Measurements from ENCODE around the gene KLC1. TPM values are rescaled to one million over a fixed set of nuclear protein-coding genes. Genes with fewer than 3 reads are reported as not detected.

The KLC1 gene
- total RNA-seq, 1 experiment from 2014 or later, result 121 TPM

DNA sequence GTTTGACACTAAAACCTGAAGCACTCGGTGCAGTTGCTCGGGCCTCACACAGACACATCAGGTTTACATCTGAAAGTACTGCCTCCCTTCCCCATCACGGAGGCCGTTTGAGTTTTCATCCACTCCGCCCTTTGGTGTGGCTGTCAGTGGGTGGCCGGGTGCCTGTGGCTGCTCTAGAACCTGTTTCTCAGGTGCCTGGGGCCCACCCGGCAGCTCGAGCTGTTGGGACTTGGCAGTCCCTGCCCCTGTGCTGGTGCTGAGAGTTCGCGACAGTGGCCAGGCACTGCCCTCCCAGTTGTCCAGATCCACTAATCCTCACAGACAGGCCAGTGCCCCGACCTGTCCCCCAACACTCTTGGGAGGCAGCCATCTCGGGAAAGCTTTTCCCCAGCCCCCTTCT is 63.9 kb downstream of the KLC1 start:
- Histone ChIP-seq H3K4me1 (ENCODE audit: control insufficient read depth in 1 of 2, insufficient read depth in 2 of 2, low read length in 2 of 2) (no peaks in the 10 kb centered on the region), H3K27ac (ENCODE audit: low read depth, low read length) (no peak overlapping the region), H3K9me2 (ENCODE audit: insufficient read depth) (no peaks in the 10 kb centered on the region), H3K36me3 (ENCODE audit: control insufficient read depth in 1 of 2, insufficient read depth in 2 of 2, low read length in 2 of 2) (peaks cover 4 to 15% of the 10 kb centered on the region in 2 experiments; a peak in 3 of 4 replicates), H3K4me2 (ENCODE audit: low read length) (no peak overlapping the region), H3K9ac (ENCODE audit: low read length) (no peak overlapping the region), H3K4me3 (replicated peaks in 1 of 2; ENCODE audit: low read depth in 1 of 2, low read length in 2 of 2) (no peak overlapping the region), H2AFZ (ENCODE audit: low read depth, low read length, poor library complexity, severe bottlenecking) (no peak overlapping the region), H3K79me2 (ENCODE audit: insufficient read depth, low read length) (peaks cover 11% of the 10 kb centered on the region; the same call in 1 of the 2 replicates), H4K20me1 (ENCODE audit: insufficient read depth) (peaks cover 5% of the 10 kb centered on the region; the same call in 1 of the 2 replicates), H3K27me3 (ENCODE audit: insufficient read depth, low read length) (no peaks in the 10 kb centered on the region), H3K9me3 (ENCODE audit: control insufficient read depth in 1 of 2, insufficient read depth in 1 of 2, low read depth in 1 of 2, low read length in 2 of 2) (no peaks in the 10 kb centered on the region)
- ChIA-PET CTCF (no interaction called here), POLR2A (no interaction called here), RAD21 (ENCODE audit: low non-redundant PET in 1 of 2, low total read pairs in 2 of 2, uncharacterized antibody in 2 of 2, unreplicated experiment in 2 of 2) (no interaction called here)
- intact Hi-C loops (cut with micrococcal nuclease), result no loop called here
- TF ChIP-seq SRF (IDR thresholded peaks at IDR 0.05; ENCODE audit: low read depth) (no peak), TCF7L2 (IDR thresholded peaks at IDR 0.05; ENCODE audit: borderline replicate concordance, extremely low read depth, insufficient read depth, insufficient read length) (no peak), SP1 (IDR thresholded peaks at IDR 0.05; ENCODE audit: low read depth) (no peak), FOSL1 (IDR thresholded peaks at IDR 0.05; ENCODE audit: low read depth) (no peak), ZNF274 (IDR thresholded peaks at IDR 0.05; ENCODE audit: low read depth, low read length) (no peak), CBX3 (IDR thresholded peaks at IDR 0.05; ENCODE audit: low read depth) (no peak), RAD21 (IDR thresholded peaks at IDR 0.05; ENCODE audit: low read depth) (no peak), JUND (IDR thresholded peaks at IDR 0.05) (no peak)
- TF ChIP-seq, protein P1, sequence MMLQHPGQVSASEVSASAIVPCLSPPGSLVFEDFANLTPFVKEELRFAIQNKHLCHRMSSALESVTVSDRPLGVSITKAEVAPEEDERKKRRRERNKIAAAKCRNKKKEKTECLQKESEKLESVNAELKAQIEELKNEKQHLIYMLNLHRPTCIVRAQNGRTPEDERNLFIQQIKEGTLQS (IDR thresholded peaks at IDR 0.05), result no peak
- TF ChIP-seq, protein P2, sequence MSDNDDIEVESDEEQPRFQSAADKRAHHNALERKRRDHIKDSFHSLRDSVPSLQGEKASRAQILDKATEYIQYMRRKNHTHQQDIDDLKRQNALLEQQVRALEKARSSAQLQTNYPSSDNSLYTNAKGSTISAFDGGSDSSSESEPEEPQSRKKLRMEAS (IDR thresholded peaks at IDR 0.05), result no peak
- DNase-seq (ENCODE audit: low read depth, low spot score) (no peak), ATAC-seq (no peak)
- no TSS peak for BruUV-seq (replicated peaks)

- TF ChIP-seq ELF1 (IDR thresholded peaks at IDR 0.05; ENCODE audit: borderline replicate concordance, low read depth) (no peak), CEBPB (IDR thresholded peaks at IDR 0.05; ENCODE audit: low read depth) (no peak), YY1 (IDR thresholded peaks at IDR 0.05; ENCODE audit: extremely low read depth, insufficient replicate concordance, low read depth, low read length) (no peak), TCF7L2 (IDR thresholded peaks at IDR 0.05; ENCODE audit: borderline replicate concordance, extremely low read depth, insufficient read depth, insufficient read length) (no peak), POLR2A (IDR thresholded peaks at IDR 0.05; ENCODE audit: borderline replicate concordance, extremely low read depth, insufficient read depth, insufficient read length) (no peak), EZH2phosphoT487 (IDR thresholded peaks at IDR 0.05; ENCODE audit: borderline replicate concordance) (no peak), ZFX (IDR thresholded peaks at IDR 0.05) (no peak), SIN3A (IDR thresholded peaks at IDR 0.05; ENCODE audit: low read depth) (no peak), ZBTB33 (IDR thresholded peaks at IDR 0.05; ENCODE audit: extremely low read depth, insufficient replicate concordance, low read length) (no peak)
- intact Hi-C loops (cut with micrococcal nuclease), result no loop called here
- Histone ChIP-seq H2AFZ (ENCODE audit: low read depth, low read length, poor library complexity, severe bottlenecking) (no peak overlapping the region), H3K36me3 (ENCODE audit: control insufficient read depth in 1 of 2, insufficient read depth in 2 of 2, low read length in 2 of 2) (peaks cover 4 to 14% of the 10 kb centered on the region in 2 experiments; a peak in 3 of 4 replicates), H3K4me1 (ENCODE audit: control insufficient read depth in 1 of 2, insufficient read depth in 2 of 2, low read length in 2 of 2) (no peaks in the 10 kb centered on the region), H3K27ac (ENCODE audit: low read depth, low read length) (no peak overlapping the region), H4K20me1 (ENCODE audit: insufficient read depth) (peaks cover 5% of the 10 kb centered on the region; the same call in 1 of the 2 replicates), H3K4me3 (replicated peaks in 1 of 2; ENCODE audit: low read depth in 1 of 2, low read length in 2 of 2) (no peak overlapping the region), H3K4me2 (ENCODE audit: low read length) (no peak overlapping the region), H3K9me3 (ENCODE audit: control insufficient read depth in 1 of 2, insufficient read depth in 1 of 2, low read depth in 1 of 2, low read length in 2 of 2) (no peaks in the 10 kb centered on the region), H3K9ac (ENCODE audit: low read length) (no peak overlapping the region), H3K79me2 (ENCODE audit: insufficient read depth, low read length) (peaks cover 8% of the 10 kb centered on the region; the same call in 1 of the 2 replicates), H3K27me3 (ENCODE audit: insufficient read depth, low read length) (no peaks in the 10 kb centered on the region), H3K9me2 (ENCODE audit: insufficient read depth) (no peaks in the 10 kb centered on the region)
- BruUV-seq (replicated peaks), result no TSS peak
- POLR2A ChIA-PET, result no interaction called here
- no peak for DNase-seq (ENCODE audit: low read depth, low spot score)
- RAD21 ChIA-PET (ENCODE audit: low non-redundant PET in 1 of 2, low total read pairs in 2 of 2, uncharacterized antibody in 2 of 2, unreplicated experiment in 2 of 2), result no interaction called here
- CTCF ChIA-PET, result no interaction called here
- no peak for ATAC-seq
Observed at GRCh38 chr14:103693515-103693914, 64.5 kb downstream of the KLC1 start.

Measured in HCT116 (cell line).